LHCN-M2 (cell line): ENCODE data around the gene ZNF629. TPM values are rescaled to one million over a fixed set of nuclear protein-coding genes. Genes with fewer than 3 reads are reported as not detected.

Source experiments
- total RNA-seq: library from RNA; depleted of rRNA; stranded (reverse); fragments of >200 nt; gene quantifications from 2 replicates; pipeline ENCODE4 v1.2.3, GENCODE V29; 2014; rRNA removed

Gene ZNF629
- total RNA-seq, 1 experiment from 2014 or later, result 20.8 TPM

Other genes starting within 250 kb of the ZNF629 start
- 7.8 and 9.6 TPM in 2 replicates for gene ZNF764, start 228.8 kb downstream of the ZNF629 start, total RNA-seq
- 11.9 and 16.2 TPM in 2 replicates for gene ZNF688, start 215.5 kb downstream of the ZNF629 start, total RNA-seq
- 8.5 and 9.6 TPM in 2 replicates for gene ZNF785, start 201.5 kb downstream of the ZNF629 start, total RNA-seq
- 8.7 and 12.5 TPM in 2 replicates for gene ZNF689, start 176.8 kb downstream of the ZNF629 start, total RNA-seq
- 9.3 and 12.7 TPM in 2 replicates for gene PRR14, start 136.2 kb downstream of the ZNF629 start, total RNA-seq
- gene FBRS, start 128.8 kb downstream of the ZNF629 start, total RNA-seq, result 20.1 and 23.0 TPM in 2 replicates
- gene SRCAP, start 88.0 kb downstream of the ZNF629 start, total RNA-seq, result 10.3 and 16.1 TPM in 2 replicates
- gene PHKG2, start 38.8 kb downstream of the ZNF629 start, total RNA-seq, result 39.8 and 42.3 TPM in 2 replicates
- 4.0 and 5.1 TPM in 2 replicates for gene CFAP119, start 25.1 kb downstream of the ZNF629 start, total RNA-seq
- gene RNF40, start 24.9 kb downstream of the ZNF629 start, total RNA-seq, result 102 and 105 TPM in 2 replicates
- gene BCL7C, start 106.9 kb upstream of the ZNF629 start, total RNA-seq, result 71.5 and 74.5 TPM in 2 replicates
- 2.5 and 4.1 TPM in 2 replicates for gene CTF1, start 109.4 kb upstream of the ZNF629 start, total RNA-seq
- gene FBXL19, start 136.4 kb upstream of the ZNF629 start, total RNA-seq, result 28.6 and 33.2 TPM in 2 replicates
- gene ORAI3, start 161.9 kb upstream of the ZNF629 start, total RNA-seq, result 62.5 and 73.6 TPM in 2 replicates
- gene SETD1A, start 170.5 kb upstream of the ZNF629 start, total RNA-seq, result 2.4 and 3.4 TPM in 2 replicates
- 133 and 143 TPM in 2 replicates for gene HSD3B7, start 198.0 kb upstream of the ZNF629 start, total RNA-seq
- gene STX1B, start 223.4 kb upstream of the ZNF629 start, total RNA-seq, result 1.7 and 4.1 TPM in 2 replicates
- gene STX4, start 246.4 kb upstream of the ZNF629 start, total RNA-seq, result 51.4 and 52.9 TPM in 2 replicates